PFSK-1 (cell line): ENCODE results near the gene SBF1.

Experiments
- FOXP2 ChIP-seq: optimal IDR thresholded peaks from 2 replicates; pipeline ENCODE3; 2011; ENCODE audit warnings: borderline replicate concordance, control low read depth, inconsistent platforms; ENCODE audit not compliant: insufficient read depth; ENCODE audit errors: extremely low read length, extremely low read depth
- POLR2AphosphoS5 ChIP-seq: IDR thresholded peaks from 2 replicates; pipeline ENCODE4 v1.6.1; 2012; ENCODE audit warnings: low read depth, mild to moderate bottlenecking, control low read depth, low read length, moderate library complexity
- SIN3A ChIP-seq: IDR thresholded peaks from 2 replicates; pipeline ENCODE4 v1.6.1; 2012; ENCODE audit warnings: mild to moderate bottlenecking, low read length, moderate library complexity, borderline replicate concordance; ENCODE audit not compliant: insufficient read depth
- TAF1 ChIP-seq: IDR thresholded peaks from 2 replicates; pipeline ENCODE4 v1.6.1; 2012; ENCODE audit warnings: low read length, control low read depth, borderline replicate concordance; ENCODE audit not compliant: insufficient read depth
- TF ChIP-seq, protein P1 (sequence below), 2 experiments: IDR thresholded peaks; 2 replicates each; pipeline versions ENCODE4 v1.6.1 to v1.8.0; 2011 to 2012; ENCODE audit warnings: low read depth in 2 of 2, low read length in 2 of 2, control low read depth in 1 of 2, inconsistent platforms in 1 of 2, mild to moderate bottlenecking in 1 of 2, moderate library complexity in 1 of 2; ENCODE audit not compliant: insufficient read depth in 1 of 2

Gene SBF1

DNA sequence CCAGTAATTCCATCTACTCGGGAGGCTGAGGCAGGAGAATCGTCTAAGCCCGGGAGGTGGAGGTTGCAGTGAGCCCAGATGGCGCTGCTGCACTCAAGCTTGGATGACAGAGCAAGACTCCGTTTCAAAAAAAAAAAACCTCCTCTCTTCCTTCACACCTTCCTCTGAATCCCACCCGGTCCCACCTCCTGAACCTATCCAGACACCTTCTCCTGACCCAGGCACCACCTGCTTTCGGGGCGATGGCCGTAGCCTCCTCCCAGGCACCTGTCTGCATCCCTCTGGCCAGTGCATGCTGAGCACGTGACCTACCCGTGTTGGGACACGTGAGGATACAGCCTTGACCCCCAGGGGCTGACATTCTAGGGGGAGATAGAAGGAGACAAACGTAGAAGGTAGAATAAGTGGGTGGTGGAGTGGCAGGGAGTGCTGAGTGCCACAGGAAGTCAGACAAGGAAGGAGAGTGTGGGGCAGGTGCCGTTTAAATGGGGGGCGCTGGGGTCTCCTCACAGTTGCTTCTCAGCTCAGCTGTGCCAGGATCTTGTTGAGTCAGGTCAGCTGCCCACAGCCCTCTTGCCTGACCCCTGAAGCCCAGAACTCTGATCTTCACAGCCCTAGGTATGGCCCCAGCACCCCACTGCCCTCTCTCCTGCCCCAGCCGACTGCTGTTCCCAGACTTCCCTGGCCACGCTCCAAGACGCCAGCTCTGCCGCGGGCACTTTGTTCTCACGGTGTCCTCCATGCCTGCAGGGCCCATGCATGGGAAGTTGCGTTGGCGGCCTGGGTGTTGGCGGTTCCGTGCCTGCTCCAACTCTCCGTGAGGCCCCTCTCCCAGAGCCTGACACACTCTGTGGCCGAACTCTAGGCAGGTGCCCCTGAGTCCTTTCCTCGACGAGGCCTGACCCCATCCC is 10.6 kb upstream of the SBF1 start:
- TF ChIP-seq POLR2AphosphoS5 (peak; percentile 62), SIN3A (no peak), TAF1 (no peak)

DNA sequence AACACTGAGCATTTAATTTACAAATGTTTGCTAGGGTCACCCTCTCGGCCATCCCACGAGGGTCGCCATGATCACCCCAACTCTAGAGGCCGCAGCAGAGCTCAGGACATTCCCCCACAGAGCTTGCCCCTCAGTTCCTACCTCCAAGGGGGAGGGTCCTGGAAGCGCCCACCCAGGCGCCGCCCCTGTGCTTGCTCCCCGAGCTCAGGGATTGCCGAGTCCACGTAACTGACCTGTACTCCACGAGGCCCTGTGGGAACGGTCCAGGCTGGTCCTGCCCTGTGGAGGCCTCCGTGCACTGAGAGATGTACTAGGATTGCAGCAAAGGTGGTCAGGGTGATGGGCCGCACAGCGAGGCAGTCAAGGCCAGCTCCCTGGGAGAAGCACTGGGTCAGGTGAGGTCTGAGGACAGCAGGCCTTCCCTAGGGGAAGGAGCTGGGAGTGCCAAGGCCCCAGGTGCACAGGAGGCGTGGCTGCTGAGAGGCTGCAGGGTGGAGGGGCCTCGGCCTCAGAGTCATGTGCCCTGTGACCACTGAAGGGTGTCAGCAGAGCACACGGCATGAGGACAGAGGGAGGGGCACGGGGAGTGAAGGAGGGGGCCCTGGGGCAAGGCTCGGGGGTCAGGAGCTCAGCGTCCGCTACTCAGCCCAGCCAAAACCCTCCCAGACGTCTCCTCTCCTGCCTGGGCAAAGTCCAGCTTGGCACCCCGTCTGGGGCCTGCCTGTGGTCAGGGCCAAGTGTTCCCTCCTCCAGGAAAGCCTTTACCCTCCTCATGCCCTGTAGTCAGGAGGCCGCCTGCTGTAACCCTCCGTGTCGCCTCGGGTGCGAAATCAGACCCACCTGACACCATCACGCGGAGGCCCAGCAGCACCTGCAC is 9.4 kb upstream of the SBF1 start:
- no peak for TF ChIP-seq FOXP2
- TF ChIP-seq, protein P1, sequence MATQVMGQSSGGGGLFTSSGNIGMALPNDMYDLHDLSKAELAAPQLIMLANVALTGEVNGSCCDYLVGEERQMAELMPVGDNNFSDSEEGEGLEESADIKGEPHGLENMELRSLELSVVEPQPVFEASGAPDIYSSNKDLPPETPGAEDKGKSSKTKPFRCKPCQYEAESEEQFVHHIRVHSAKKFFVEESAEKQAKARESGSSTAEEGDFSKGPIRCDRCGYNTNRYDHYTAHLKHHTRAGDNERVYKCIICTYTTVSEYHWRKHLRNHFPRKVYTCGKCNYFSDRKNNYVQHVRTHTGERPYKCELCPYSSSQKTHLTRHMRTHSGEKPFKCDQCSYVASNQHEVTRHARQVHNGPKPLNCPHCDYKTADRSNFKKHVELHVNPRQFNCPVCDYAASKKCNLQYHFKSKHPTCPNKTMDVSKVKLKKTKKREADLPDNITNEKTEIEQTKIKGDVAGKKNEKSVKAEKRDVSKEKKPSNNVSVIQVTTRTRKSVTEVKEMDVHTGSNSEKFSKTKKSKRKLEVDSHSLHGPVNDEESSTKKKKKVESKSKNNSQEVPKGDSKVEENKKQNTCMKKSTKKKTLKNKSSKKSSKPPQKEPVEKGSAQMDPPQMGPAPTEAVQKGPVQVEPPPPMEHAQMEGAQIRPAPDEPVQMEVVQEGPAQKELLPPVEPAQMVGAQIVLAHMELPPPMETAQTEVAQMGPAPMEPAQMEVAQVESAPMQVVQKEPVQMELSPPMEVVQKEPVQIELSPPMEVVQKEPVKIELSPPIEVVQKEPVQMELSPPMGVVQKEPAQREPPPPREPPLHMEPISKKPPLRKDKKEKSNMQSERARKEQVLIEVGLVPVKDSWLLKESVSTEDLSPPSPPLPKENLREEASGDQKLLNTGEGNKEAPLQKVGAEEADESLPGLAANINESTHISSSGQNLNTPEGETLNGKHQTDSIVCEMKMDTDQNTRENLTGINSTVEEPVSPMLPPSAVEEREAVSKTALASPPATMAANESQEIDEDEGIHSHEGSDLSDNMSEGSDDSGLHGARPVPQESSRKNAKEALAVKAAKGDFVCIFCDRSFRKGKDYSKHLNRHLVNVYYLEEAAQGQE (IDR thresholded peaks at IDR 0.05; ENCODE audit: insufficient read depth in 1 of 2, low read depth in 2 of 2, low read length in 2 of 2): no peak
- no peak for TF ChIP-seq SIN3A
- no peak for TF ChIP-seq TAF1
- TF ChIP-seq POLR2AphosphoS5: no peak

DNA sequence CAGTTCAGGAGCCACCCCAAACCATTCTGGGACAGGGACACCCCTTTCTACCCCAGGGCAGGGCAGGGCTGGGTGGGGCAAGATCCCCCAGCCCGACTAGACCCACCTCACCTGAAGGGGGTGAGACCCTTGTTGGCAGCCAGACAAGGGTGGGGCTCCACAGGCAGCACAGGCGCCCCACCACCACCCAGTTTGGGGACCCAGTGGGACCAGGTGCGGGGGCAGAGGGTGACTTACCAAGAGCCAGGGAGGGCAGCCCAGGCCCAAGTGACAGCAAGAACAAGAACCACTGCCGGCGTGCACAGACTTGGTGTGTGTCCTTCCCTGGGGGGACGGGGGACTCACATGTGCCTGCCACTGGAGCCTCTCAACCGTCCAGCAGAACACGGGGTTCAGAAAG is 8.7 kb upstream of the SBF1 start:
- no peak for TF ChIP-seq TAF1

GRCh38 chr22:50483106-50483505 is 8.3 kb upstream of the SBF1 start:
- no peak for TF ChIP-seq POLR2AphosphoS5
- TF ChIP-seq, protein P1 (IDR thresholded peaks at IDR 0.05; ENCODE audit: insufficient read depth in 1 of 2, low read depth in 2 of 2, low read length in 2 of 2): no peak
- no peak for TF ChIP-seq TAF1
- no peak for TF ChIP-seq SIN3A
- TF ChIP-seq FOXP2: no peak

DNA sequence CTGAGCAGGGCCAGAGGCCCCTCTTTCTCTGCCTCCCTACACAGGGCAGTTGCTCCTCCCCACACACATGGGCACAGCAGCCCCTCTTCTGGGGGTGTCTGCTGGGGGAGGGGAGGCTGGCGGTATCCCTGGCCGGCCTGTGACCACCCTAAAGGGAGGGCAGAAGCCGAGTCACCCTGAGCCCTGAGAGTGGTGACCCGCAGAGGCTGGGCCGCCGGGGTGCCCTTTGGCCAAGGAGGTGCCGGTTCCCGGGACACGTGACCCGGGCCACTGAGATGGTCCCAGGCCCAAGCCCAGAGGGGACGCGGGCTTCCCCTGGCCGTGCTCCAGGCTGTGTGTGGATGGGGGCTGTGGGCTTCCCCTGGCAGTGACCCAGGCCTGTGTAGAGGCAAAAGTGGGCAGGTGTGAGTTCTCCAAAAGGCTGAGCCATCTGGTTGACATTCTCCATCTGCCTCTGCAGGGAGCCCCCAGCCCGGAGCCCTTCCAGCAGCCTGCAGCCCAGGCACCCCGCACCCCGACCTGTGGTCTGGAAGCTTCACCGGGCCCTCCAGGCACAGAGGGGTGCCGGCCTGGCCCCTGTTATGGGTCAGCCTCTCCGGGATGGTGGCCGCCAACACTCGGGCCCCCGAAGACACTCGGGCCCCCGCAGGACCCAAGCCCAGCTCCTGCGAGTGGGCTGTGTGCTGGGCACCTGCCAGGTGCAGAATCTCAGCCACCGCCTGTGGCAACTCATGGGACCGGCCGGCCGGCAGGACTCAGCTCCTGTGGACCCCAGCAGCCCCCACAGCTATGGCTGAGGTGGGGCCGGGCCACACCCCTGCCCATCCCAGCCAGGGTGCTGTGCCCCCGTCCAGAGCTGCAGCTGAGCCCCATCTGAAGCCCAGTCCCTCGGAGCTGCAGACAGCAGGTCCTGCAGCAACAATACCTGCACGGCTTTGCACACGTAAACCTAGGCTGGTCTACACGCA is 7.6 kb upstream of the SBF1 start:
- no peak for TF ChIP-seq TAF1
- TF ChIP-seq, protein P1 (IDR thresholded peaks at IDR 0.05; ENCODE audit: insufficient read depth in 1 of 2, low read depth in 2 of 2, low read length in 2 of 2): no peak
- TF ChIP-seq FOXP2: no peak
- TF ChIP-seq SIN3A: no peak
